ENCODE measurements around the gene PEX13. TPM values are rescaled to one million over a fixed set of nuclear protein-coding genes. Genes with fewer than 3 reads are reported as not detected.

PEX13 gene
- total RNA-seq, 1 donor from 2014 or later, result 74.9 TPM

DNA sequence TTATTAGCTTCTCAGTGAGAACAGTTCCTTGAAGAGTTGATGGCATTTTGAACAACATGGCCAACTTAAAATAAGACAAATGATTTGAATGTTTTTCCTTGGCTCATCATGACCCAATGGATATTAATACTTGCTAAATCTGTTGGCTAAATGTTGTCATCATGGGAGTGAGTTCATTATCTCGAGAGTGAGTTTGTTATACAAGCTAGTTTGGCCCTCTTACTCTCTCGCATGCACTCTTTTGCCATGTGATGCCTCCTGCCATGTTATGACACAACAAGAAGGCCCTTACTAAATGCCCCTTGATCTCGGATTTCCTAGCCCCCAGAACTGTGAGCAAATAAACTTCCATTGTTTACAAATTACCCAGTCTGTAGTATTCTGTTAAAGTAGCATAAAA, 25.3 kb downstream of the PEX13 start:
- Mint-ChIP-seq H3K27ac (no peak overlapping the region), H3K9me3 (peaks cover 18% of the 10 kb centered on the region), H3K4me3 (no peak overlapping the region), H3K4me1 (no peaks in the 10 kb centered on the region), H3K27me3 (ENCODE audit: insufficient read depth, low read depth) (peaks cover 3% of the 10 kb centered on the region), H3K36me3 (peaks cover 17% of the 10 kb centered on the region)
- Histone ChIP-seq H3K9me3 (ENCODE audit: low read depth) (peaks cover 8% of the 10 kb centered on the region), H3K27ac (no peak overlapping the region), H2AFZ (replicated peaks) (no peak overlapping the region), H4K20me1 (ENCODE audit: low read depth) (no peaks in the 10 kb centered on the region), H3F3A (ENCODE audit: low read depth) (no peaks in the 10 kb centered on the region), H3K4me2 (no peak overlapping the region), H3K79me2 (ENCODE audit: low read depth) (no peaks in the 10 kb centered on the region), H3K36me3 (peaks cover 7% of the 10 kb centered on the region), H3K27me3 (no peaks in the 10 kb centered on the region), H3K9ac (no peak overlapping the region), H3K4me1 (no peaks in the 10 kb centered on the region), H3K4me3 (no peak overlapping the region)
- TF ChIP-seq, protein P1, sequence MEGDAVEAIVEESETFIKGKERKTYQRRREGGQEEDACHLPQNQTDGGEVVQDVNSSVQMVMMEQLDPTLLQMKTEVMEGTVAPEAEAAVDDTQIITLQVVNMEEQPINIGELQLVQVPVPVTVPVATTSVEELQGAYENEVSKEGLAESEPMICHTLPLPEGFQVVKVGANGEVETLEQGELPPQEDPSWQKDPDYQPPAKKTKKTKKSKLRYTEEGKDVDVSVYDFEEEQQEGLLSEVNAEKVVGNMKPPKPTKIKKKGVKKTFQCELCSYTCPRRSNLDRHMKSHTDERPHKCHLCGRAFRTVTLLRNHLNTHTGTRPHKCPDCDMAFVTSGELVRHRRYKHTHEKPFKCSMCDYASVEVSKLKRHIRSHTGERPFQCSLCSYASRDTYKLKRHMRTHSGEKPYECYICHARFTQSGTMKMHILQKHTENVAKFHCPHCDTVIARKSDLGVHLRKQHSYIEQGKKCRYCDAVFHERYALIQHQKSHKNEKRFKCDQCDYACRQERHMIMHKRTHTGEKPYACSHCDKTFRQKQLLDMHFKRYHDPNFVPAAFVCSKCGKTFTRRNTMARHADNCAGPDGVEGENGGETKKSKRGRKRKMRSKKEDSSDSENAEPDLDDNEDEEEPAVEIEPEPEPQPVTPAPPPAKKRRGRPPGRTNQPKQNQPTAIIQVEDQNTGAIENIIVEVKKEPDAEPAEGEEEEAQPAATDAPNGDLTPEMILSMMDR (IDR thresholded peaks at IDR 0.05), result no peak
- TF ChIP-seq EZH2 (IDR thresholded peaks at IDR 0.05) (no peak), EZH2phosphoT487 (IDR thresholded peaks at IDR 0.05) (no peak)
- no peak for DNase-seq (ENCODE audit: low spot score)

DNA sequence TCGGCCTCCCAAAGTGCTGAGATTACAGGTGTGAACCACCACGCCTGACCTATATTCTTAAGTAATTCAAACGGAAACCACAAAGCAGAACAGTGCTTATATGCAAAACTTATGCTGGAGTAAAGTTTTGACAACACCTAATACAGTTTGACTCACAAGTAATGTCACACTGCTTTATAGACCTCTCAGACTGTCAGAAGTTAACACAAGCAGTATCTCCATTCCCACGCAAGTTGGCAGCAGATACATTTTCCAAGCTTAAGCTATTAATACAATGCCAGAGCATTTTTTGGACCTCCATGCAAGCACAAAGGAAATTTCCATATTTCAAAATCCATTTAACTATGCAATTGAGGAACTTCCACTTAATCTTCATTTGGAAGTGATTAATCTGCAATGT, 27.1 kb downstream of the PEX13 start:
- Histone ChIP-seq H4K20me1 (ENCODE audit: low read depth) (no peaks in the 10 kb centered on the region), H3K27ac (no peak overlapping the region), H2AFZ (replicated peaks) (no peak overlapping the region), H3K4me1 (no peaks in the 10 kb centered on the region), H3K9me3 (ENCODE audit: low read depth) (no peaks in the 10 kb centered on the region), H3K4me3 (no peak overlapping the region), H3F3A (ENCODE audit: low read depth) (no peaks in the 10 kb centered on the region), H3K27me3 (no peaks in the 10 kb centered on the region), H3K79me2 (ENCODE audit: low read depth) (no peaks in the 10 kb centered on the region), H3K36me3 (peaks cover 17% of the 10 kb centered on the region), H3K9ac (no peak overlapping the region), H3K4me2 (no peak overlapping the region)
- Mint-ChIP-seq H3K9me3 (peaks cover 4% of the 10 kb centered on the region), H3K4me1 (no peaks in the 10 kb centered on the region), H3K36me3 (peaks cover 17% of the 10 kb centered on the region), H3K27me3 (ENCODE audit: insufficient read depth, low read depth) (peaks cover 3% of the 10 kb centered on the region), H3K27ac (no peak overlapping the region), H3K4me3 (no peak overlapping the region)
- TF ChIP-seq EZH2phosphoT487 (IDR thresholded peaks at IDR 0.05) (no peak), EZH2 (IDR thresholded peaks at IDR 0.05) (no peak)
- TF ChIP-seq, protein P1 (IDR thresholded peaks at IDR 0.05), result no peak
- DNase-seq (ENCODE audit: low spot score), result no peak

DNA sequence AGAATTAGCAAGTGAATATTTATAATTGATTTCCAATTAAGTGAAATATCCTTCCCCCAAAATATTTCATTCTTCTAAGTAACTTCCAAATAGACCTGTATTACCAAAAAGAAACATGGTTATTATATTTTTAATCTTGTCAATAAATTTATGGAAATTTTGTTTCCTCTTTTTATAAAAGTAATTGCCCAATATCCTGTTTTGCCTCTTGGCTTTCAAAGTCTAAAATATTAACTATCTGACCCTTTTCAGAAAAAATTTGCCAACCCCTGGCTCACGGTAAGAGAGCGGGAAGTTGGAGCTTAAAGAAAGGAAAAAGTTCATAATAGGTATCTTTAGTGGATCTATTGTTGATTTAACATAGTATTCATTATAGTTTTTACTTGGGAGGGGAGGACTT, 27.7 kb downstream of the PEX13 start:
- Mint-ChIP-seq H3K27ac (no peak overlapping the region), H3K4me3 (no peak overlapping the region), H3K36me3 (peaks cover 17% of the 10 kb centered on the region), H3K9me3 (peaks cover 2% of the 10 kb centered on the region), H3K27me3 (ENCODE audit: insufficient read depth, low read depth) (peaks cover 3% of the 10 kb centered on the region), H3K4me1 (no peaks in the 10 kb centered on the region)
- DNase-seq (ENCODE audit: low spot score), result no peak
- Histone ChIP-seq H3K79me2 (ENCODE audit: low read depth) (no peaks in the 10 kb centered on the region), H3K9me3 (ENCODE audit: low read depth) (no peaks in the 10 kb centered on the region), H3K27me3 (no peaks in the 10 kb centered on the region), H3K4me2 (no peak overlapping the region), H3K36me3 (peaks cover 17% of the 10 kb centered on the region), H2AFZ (replicated peaks) (no peak overlapping the region), H3K9ac (no peak overlapping the region), H3K4me1 (no peaks in the 10 kb centered on the region), H3K4me3 (no peak overlapping the region), H4K20me1 (ENCODE audit: low read depth) (no peaks in the 10 kb centered on the region), H3K27ac (no peak overlapping the region), H3F3A (ENCODE audit: low read depth) (no peaks in the 10 kb centered on the region)
- no peak for TF ChIP-seq EZH2 (IDR thresholded peaks at IDR 0.05)
- TF ChIP-seq EZH2phosphoT487 (IDR thresholded peaks at IDR 0.05), result no peak
- TF ChIP-seq, protein P1 (IDR thresholded peaks at IDR 0.05), result no peak
